ENCODE results near the gene EIF6. TPM values are rescaled to one million over a fixed set of nuclear protein-coding genes. Genes with fewer than 3 reads are reported as not detected.

The EIF6 gene
- total and polyA plus RNA-seq, 2 donors (not counting 1 experiment from before 2014, with no cell fraction given), result 117 to 156 TPM

DNA sequence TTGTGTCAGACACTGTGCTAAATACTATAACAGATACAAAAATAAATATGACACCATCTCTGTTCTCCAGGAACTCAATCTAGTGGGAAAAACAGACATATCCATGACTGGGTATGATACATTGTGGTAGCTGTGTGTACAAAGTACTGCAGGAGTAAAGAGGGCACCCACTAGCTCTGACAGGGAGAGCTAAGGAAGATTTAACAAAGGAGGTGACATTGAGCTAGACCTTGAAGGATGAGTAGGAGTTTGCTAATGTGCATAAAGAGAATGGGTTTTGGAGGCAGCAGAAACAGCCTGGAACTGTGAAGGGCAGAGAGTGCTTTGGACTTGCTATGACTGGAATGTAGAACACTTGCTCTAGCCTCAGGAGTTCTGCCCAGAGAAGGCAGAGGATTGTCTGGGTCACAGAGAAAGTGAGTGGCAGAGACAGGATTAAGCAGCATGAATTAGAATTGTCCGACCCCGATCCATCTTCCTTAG lies 43.7 kb downstream of the EIF6 start:
- Histone ChIP-seq H2AFZ (ENCODE audit: low read length) (no peak overlapping the region), H4K20me1 (ENCODE audit: control insufficient read depth, extremely low read depth, insufficient read depth, low read length) (no peaks in the 10 kb centered on the region), H3K27ac (ENCODE audit: insufficient read depth, low read length) (no peak overlapping the region), H3K4me2 (ENCODE audit: extremely low read depth, insufficient read depth, low read length) (no peak overlapping the region), H3K79me2 (ENCODE audit: control insufficient read depth, insufficient read depth, low read length) (no peaks in the 10 kb centered on the region), H3K36me3 (ENCODE audit: control insufficient read depth, insufficient read depth, low read length) (no peaks in the 10 kb centered on the region), H3K4me1 (ENCODE audit: control insufficient read depth, extremely low read depth, insufficient read depth, low read length) (no peaks in the 10 kb centered on the region), H3K4me3 (replicated peaks in 1 of 4; ENCODE audit: control extremely low read depth in 1 of 4, insufficient read depth in 1 of 4, low read depth in 3 of 4, low read length in 4 of 4) (no peak overlapping the region), H3K27me3 (ENCODE audit: control insufficient read depth, insufficient read depth, low read length) (peaks cover 13% of the 10 kb centered on the region), H3K9me3 (ENCODE audit: control insufficient read depth, insufficient read depth, low read depth, low read length) (no peaks in the 10 kb centered on the region), H3K9ac (ENCODE audit: insufficient read depth, low read length) (no peak overlapping the region)
- no peak for TF ChIP-seq EZH2 (IDR thresholded peaks at IDR 0.05; ENCODE audit: low read length, missing control alignments)
- no peak for TF ChIP-seq CTCF (conservative IDR thresholded peaks at IDR 0.05 in 1 of 2, IDR thresholded peaks at IDR 0.05 in 1 of 2; ENCODE audit: low read depth in 1 of 2, low read length in 2 of 2)
- DNase-seq (ENCODE audit: low read depth in 2 of 2), result no peak

DNA sequence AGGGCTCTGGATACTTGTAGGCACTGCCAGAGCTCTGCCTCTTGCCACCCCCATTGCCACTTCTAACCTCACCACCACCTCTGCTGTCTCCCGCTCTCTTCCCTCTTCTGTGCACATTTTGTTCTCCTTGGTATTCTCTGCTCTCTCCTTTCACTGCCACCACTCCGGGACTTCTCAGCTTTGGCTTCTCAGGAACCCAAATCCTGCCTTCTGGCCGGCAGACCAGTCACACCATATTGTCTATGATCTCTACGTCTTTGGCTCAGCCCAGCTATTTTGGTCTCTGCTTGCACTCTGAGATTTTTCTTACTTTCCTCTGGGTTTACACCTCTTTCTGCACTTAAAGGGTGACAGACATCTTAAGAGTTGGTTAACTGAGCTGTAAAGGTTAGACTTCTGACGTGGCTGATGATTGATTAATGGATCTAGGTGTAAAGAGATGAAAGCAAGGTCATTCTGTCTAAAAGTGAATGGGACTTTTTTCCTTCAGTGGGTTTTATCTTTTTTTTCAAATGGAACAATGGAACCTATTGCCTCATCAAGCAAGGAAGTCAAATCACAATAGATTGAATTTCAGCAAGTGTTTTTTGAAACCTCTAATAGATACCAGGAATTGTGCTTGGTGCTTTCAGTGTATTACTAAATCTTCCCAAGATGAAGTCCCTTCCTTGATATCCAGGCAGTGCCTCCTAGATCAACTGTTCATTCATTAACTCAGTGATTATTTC lies 44.3 kb downstream of the EIF6 start:
- Histone ChIP-seq H3K36me3 (ENCODE audit: control insufficient read depth, insufficient read depth, low read length) (no peaks in the 10 kb centered on the region), H3K4me1 (ENCODE audit: control insufficient read depth, extremely low read depth, insufficient read depth, low read length) (no peaks in the 10 kb centered on the region), H3K27me3 (ENCODE audit: control insufficient read depth, insufficient read depth, low read length) (peaks cover 13% of the 10 kb centered on the region), H3K9me3 (ENCODE audit: control insufficient read depth, insufficient read depth, low read depth, low read length) (no peaks in the 10 kb centered on the region), H3K4me2 (ENCODE audit: extremely low read depth, insufficient read depth, low read length) (no peak overlapping the region), H4K20me1 (ENCODE audit: control insufficient read depth, extremely low read depth, insufficient read depth, low read length) (no peaks in the 10 kb centered on the region), H2AFZ (ENCODE audit: low read length) (no peak overlapping the region), H3K4me3 (replicated peaks in 1 of 4; ENCODE audit: control extremely low read depth in 1 of 4, insufficient read depth in 1 of 4, low read depth in 3 of 4, low read length in 4 of 4) (no peak overlapping the region), H3K27ac (ENCODE audit: insufficient read depth, low read length) (no peak overlapping the region), H3K79me2 (ENCODE audit: control insufficient read depth, insufficient read depth, low read length) (no peaks in the 10 kb centered on the region), H3K9ac (ENCODE audit: insufficient read depth, low read length) (no peak overlapping the region)
- TF ChIP-seq EZH2 (IDR thresholded peaks at IDR 0.05; ENCODE audit: low read length, missing control alignments) (no peak), CTCF (conservative IDR thresholded peaks at IDR 0.05 in 1 of 2, IDR thresholded peaks at IDR 0.05 in 1 of 2; ENCODE audit: low read depth in 1 of 2, low read length in 2 of 2) (no peak)
- DNase-seq (ENCODE audit: low read depth in 2 of 2), result no peak

- no peaks in the 10 kb centered on the region for H3K79me2 ChIP-seq (ENCODE audit: control insufficient read depth, insufficient read depth, low read length)
- H3K27me3 ChIP-seq (ENCODE audit: control insufficient read depth, insufficient read depth, low read length), result peaks cover 13% of the 10 kb centered on the region
- TF ChIP-seq EZH2 (IDR thresholded peaks at IDR 0.05; ENCODE audit: low read length, missing control alignments) (no peak), CTCF (conservative IDR thresholded peaks at IDR 0.05 in 1 of 2, IDR thresholded peaks at IDR 0.05 in 1 of 2; ENCODE audit: low read depth in 1 of 2, low read length in 2 of 2) (no peak)
- H4K20me1 ChIP-seq (ENCODE audit: control insufficient read depth, extremely low read depth, insufficient read depth, low read length), result no peaks in the 10 kb centered on the region
- no peak for DNase-seq (ENCODE audit: low read depth in 2 of 2)
- H3K4me1 ChIP-seq (ENCODE audit: control insufficient read depth, extremely low read depth, insufficient read depth, low read length), result no peaks in the 10 kb centered on the region
- no peak overlapping the region for H3K9ac ChIP-seq (ENCODE audit: insufficient read depth, low read length)
- no peaks in the 10 kb centered on the region for H3K9me3 ChIP-seq (ENCODE audit: control insufficient read depth, insufficient read depth, low read depth, low read length)
- H3K27ac ChIP-seq (ENCODE audit: insufficient read depth, low read length), result no peak overlapping the region
- H2AFZ ChIP-seq (ENCODE audit: low read length), result no peak overlapping the region
- H3K36me3 ChIP-seq (ENCODE audit: control insufficient read depth, insufficient read depth, low read length), result no peaks in the 10 kb centered on the region
- H3K4me3 ChIP-seq (replicated peaks in 1 of 4; ENCODE audit: control extremely low read depth in 1 of 4, insufficient read depth in 1 of 4, low read depth in 3 of 4, low read length in 4 of 4), result no peak overlapping the region
- no peak overlapping the region for H3K4me2 ChIP-seq (ENCODE audit: extremely low read depth, insufficient read depth, low read length)
Observed at GRCh38 chr20:35238735-35239134, 45.8 kb downstream of the EIF6 start.
